Measurements from ENCODE around the gene GPC2. TPM values are rescaled to one million over a fixed set of nuclear protein-coding genes. Genes with fewer than 3 reads are reported as not detected.
A peak's percentile ranks its signal among the peaks of the same experiment; 100 is the strongest.

The GPC2 gene
- total and polyA plus RNA-seq, 2 donors (not counting 3 experiments of a cell fraction or from before 2014, with no cell fraction given): 9.2 to 17.5 TPM

DNA sequence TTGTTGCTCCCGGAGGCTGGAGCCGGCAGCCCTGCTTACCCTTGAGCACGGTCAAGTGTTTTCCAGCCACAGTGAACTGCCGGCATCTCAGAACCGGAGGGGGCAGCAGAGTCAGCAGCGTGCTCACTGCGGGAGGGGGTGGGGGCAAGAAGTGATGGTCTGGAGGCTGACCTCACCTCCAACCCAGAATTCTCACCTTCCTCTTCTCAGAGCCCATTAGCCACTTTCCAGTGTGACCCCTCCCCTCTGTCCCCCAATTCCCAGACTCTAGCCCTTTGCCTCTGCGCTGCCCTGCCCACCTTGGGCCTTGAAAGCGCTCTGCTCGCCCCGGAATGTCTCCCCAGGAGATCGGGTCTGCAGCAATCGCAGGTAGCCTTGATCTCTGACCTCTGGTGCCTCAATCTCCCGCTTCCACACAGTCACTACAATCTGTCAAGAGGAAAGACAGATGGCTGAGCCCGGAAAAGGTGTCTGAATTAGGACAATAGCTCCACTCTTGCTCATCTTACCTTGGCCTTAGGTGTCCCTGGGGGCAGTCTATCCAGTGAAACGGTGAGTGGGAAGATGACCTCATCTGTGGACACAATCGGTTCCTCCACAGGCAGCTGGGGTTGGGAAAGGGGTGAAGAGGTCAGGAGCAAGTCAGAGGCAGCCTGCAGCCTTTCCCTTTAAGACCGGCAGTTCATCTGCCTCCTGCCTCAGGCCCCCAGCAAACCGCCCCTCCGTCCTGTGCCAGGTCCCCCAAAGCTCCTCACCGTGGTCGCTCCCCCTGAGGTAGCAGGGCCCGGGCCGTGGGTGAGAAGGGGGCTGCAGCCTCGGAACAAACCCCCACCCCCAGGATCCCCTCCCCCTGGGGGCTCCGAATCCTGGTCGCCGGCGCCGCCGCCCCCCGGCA lies 19.6 kb downstream of the GPC2 start:
- dilution Hi-C loops (cut with MboI; ENCODE audit: extremely low pct_ligation_motif_present, low sequenced_read_pairs) (no loop called here), intact Hi-C loops (cut with micrococcal nuclease) (loop anchor here (1.0 to 2.0 kb wide), 4 partner anchors 9 to 57 kb away; partner anchors contain the start of genes AP4M1, GAL3ST4, GPC2 and LAMTOR4)
- ChIA-PET CTCF (interaction anchor here (1.0 to 3.0 kb wide), 6 partner anchors 9 to 250 kb away, joined by 3 to 10 read pairs (median 5); partner anchors contain the start of genes GAL3ST4 and LAMTOR4), POLR2A (interaction anchor here (0.5 kb wide), 1 partner anchor 20 kb away, joined by 3 read pairs; the partner anchor contains the start of gene GPC2)
- FAIRE-seq: peak; percentile 67
- H3K27me3 ChIP-seq (ENCODE audit: control insufficient read depth in 2 of 2, insufficient read depth in 2 of 2, low read length in 2 of 2): no peaks in the 10 kb centered on the region
- H3K9ac ChIP-seq (replicated peaks; ENCODE audit: extremely low read depth, insufficient read depth, low read length): peak overlapping the region; percentile 56
- peak overlapping the region; percentile 6 for H3K27ac ChIP-seq (ENCODE audit: insufficient read depth, low read depth, low read length)
- H3K4me1 ChIP-seq (ENCODE audit: control insufficient read depth, extremely low read depth, insufficient read depth, low read length): peaks cover 14% of the 10 kb centered on the region
- no peaks in the 10 kb centered on the region for H4K20me1 ChIP-seq (replicated peaks; ENCODE audit: control insufficient read depth, extremely low read depth, insufficient read depth, low read length)
- BruUV-seq (replicated peaks): no TSS peak
- H3K79me2 ChIP-seq (ENCODE audit: control insufficient read depth, insufficient read depth, low read length): no peaks in the 10 kb centered on the region
- peak overlapping the region; percentile 90 for H3K4me2 ChIP-seq (ENCODE audit: insufficient read depth, low read length)
- H3K36me3 ChIP-seq (ENCODE audit: control insufficient read depth in 2 of 2, extremely low read depth in 1 of 2, insufficient read depth in 2 of 2, low read length in 2 of 2): peaks cover 0 to 17% of the 10 kb centered on the region in 2 experiments
- no peaks in the 10 kb centered on the region for H3K9me3 ChIP-seq (replicated peaks; ENCODE audit: control insufficient read depth, insufficient read depth, low read length)
- no peaks in the 10 kb centered on the region for H3K9me1 ChIP-seq (replicated peaks; ENCODE audit: control insufficient read depth, extremely low read depth, insufficient read depth, low read length)
- H3K4me3 ChIP-seq (replicated peaks in 1 of 3; ENCODE audit: insufficient read depth in 1 of 3, low read depth in 1 of 3, low read length in 3 of 3): peak overlapping the region; percentile 56 to 86 (median 66)
- peak; percentile 36 for DNase-seq (ENCODE audit: low read depth, low spot score)
- no peak for TF ChIP-seq EZH2 (IDR thresholded peaks at IDR 0.05; ENCODE audit: borderline replicate concordance, low read depth, low read length, severe bottlenecking)
- TF ChIP-seq JUN (IDR thresholded peaks at IDR 0.05; ENCODE audit: borderline replicate concordance, insufficient read depth, insufficient read length, low read depth): peak; percentile 5
- no peak for TF ChIP-seq GATA2 (IDR thresholded peaks at IDR 0.05; ENCODE audit: insufficient read depth, insufficient read length, low read depth, low read length)
- no peak for TF ChIP-seq FOS (IDR thresholded peaks at IDR 0.05; ENCODE audit: borderline replicate concordance, insufficient read depth, low read length)
- TF ChIP-seq, protein P1, sequence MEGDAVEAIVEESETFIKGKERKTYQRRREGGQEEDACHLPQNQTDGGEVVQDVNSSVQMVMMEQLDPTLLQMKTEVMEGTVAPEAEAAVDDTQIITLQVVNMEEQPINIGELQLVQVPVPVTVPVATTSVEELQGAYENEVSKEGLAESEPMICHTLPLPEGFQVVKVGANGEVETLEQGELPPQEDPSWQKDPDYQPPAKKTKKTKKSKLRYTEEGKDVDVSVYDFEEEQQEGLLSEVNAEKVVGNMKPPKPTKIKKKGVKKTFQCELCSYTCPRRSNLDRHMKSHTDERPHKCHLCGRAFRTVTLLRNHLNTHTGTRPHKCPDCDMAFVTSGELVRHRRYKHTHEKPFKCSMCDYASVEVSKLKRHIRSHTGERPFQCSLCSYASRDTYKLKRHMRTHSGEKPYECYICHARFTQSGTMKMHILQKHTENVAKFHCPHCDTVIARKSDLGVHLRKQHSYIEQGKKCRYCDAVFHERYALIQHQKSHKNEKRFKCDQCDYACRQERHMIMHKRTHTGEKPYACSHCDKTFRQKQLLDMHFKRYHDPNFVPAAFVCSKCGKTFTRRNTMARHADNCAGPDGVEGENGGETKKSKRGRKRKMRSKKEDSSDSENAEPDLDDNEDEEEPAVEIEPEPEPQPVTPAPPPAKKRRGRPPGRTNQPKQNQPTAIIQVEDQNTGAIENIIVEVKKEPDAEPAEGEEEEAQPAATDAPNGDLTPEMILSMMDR (IDR thresholded peaks at IDR 0.05; ENCODE audit: extremely low read depth in 1 of 2, insufficient read depth in 1 of 2, low read depth in 1 of 2, low read length in 2 of 2): peak in 1 of 2 donors; percentile 33
- no peak for TF ChIP-seq MYC (IDR thresholded peaks at IDR 0.05; ENCODE audit: low read depth, low read length)
- peak; percentile 7 for TF ChIP-seq POLR2AphosphoS5 (IDR thresholded peaks at IDR 0.05; ENCODE audit: insufficient read depth, low read depth, low read length)
- TF ChIP-seq POLR2A (IDR thresholded peaks at IDR 0.05; ENCODE audit: low read depth, low read length): no peak
- TF ChIP-seq, protein P2, sequence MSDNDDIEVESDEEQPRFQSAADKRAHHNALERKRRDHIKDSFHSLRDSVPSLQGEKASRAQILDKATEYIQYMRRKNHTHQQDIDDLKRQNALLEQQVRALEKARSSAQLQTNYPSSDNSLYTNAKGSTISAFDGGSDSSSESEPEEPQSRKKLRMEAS (IDR thresholded peaks at IDR 0.05; ENCODE audit: insufficient read depth, insufficient read length): no peak
- no peak overlapping the region for H2AFZ ChIP-seq (ENCODE audit: low read depth, low read length)
